PC-3 (cell line): Measurements from ENCODE around the gene COL27A1. TPM values are rescaled to one million over a fixed set of nuclear protein-coding genes. Genes with fewer than 3 reads are reported as not detected.

Experiments used
- ATAC-seq: fragments of 200-7000 bp; cut with Tn5 transposase; 2 replicates; pipeline ENCODE4 v1.9.1; 2020; ENCODE audit warnings: mild to moderate bottlenecking, moderate library complexity
- BruUV-seq: library from RNA; stranded (reverse); fragments of 400-500 nt; replicated peaks from 2 replicates; lab custom pipeline; 2021; lab: Mats Ljungman, UMichigan
- CTCF ChIA-PET: fragments of 300-600 bp; sonication (Branson Sonifier 250); formaldehyde crosslinking; loops from one replicate; lab custom pipeline; 2022; ENCODE audit warnings: antibody characterized with exemption; lab: Charles Lee
- POLR2A ChIA-PET: fragments of 300-600 bp; sonication (Branson Sonifier 250); formaldehyde crosslinking; loops from one replicate; lab custom pipeline; 2022; ENCODE audit warnings: antibody characterized with exemption; ENCODE audit not compliant: unreplicated experiment; lab: Charles Lee
- DNase-seq: peaks from one replicate; pipeline ENCODE4 v3.0.0-alpha.2; 2015
- H2AFZ ChIP-seq: fragments of 300-600 bp; sonication (generic); 2 replicates; pipeline ENCODE4 v1.6.0; 2016; ENCODE audit warnings: antibody characterized with exemption, low read length
- H3F3A ChIP-seq: fragments of 300-600 bp; sonication (generic); one replicate; pipeline ENCODE4 v1.6.0; 2017; ENCODE audit warnings: antibody characterized with exemption, low read length, control low read depth, mild to moderate bottlenecking; ENCODE audit not compliant: unreplicated experiment
- H3K27ac ChIP-seq: fragments of 300-600 bp; sonication (generic); 2 replicates; pipeline ENCODE4 v1.5.1; 2016; ENCODE audit warnings: mild to moderate bottlenecking, low read length
- H3K27me3 ChIP-seq: fragments of 300-600 bp; sonication (generic); 2 replicates; pipeline ENCODE4 v1.6.1; 2016; ENCODE audit warnings: low read length, mixed read lengths
- H3K36me3 ChIP-seq: fragments of 300-600 bp; sonication (generic); 2 replicates; pipeline ENCODE4 v1.6.1; 2016; ENCODE audit warnings: low read depth, mixed run types, low read length, mixed read lengths
- H3K4me1 ChIP-seq: fragments of 300-600 bp; sonication (generic); 2 replicates; pipeline ENCODE4 v1.5.1; 2016; ENCODE audit warnings: low read length; ENCODE audit not compliant: insufficient read depth
- H3K4me2 ChIP-seq: fragments of 300-600 bp; sonication (generic); 2 replicates; pipeline ENCODE4 v1.6.0; 2016; ENCODE audit warnings: low read length
- H3K4me3 ChIP-seq: fragments of 300-600 bp; sonication (generic); 2 replicates; pipeline ENCODE4 v1.5.1; 2016; ENCODE audit warnings: mild to moderate bottlenecking, low read length, mixed read lengths
- H3K79me2 ChIP-seq: fragments of 300-600 bp; sonication (generic); 2 replicates; pipeline ENCODE4 v1.6.1; 2017; ENCODE audit warnings: low read length, mixed read lengths
- H3K9ac ChIP-seq: fragments of 300-600 bp; sonication (generic); 2 replicates; pipeline ENCODE4 v1.6.0; 2016; ENCODE audit warnings: mild to moderate bottlenecking, low read length
- H3K9me2 ChIP-seq: fragments of 300-600 bp; sonication (generic); replicated peaks from 2 replicates; pipeline ENCODE4 v1.6.1; 2016; ENCODE audit warnings: mixed run types, low read length, mixed read lengths
- H3K9me3 ChIP-seq: fragments of 300-600 bp; sonication (generic); 2 replicates; pipeline ENCODE4 v1.6.1; 2016; ENCODE audit warnings: low read length, mixed read lengths
- H4K20me1 ChIP-seq: fragments of 300-600 bp; sonication (generic); 2 replicates; pipeline ENCODE4 v1.6.1; 2016; ENCODE audit warnings: low read length, mixed read lengths
- EZH2 ChIP-seq: fragments of 300-600 bp; sonication (generic); IDR thresholded peaks from one replicate; pipeline ENCODE4 v1.6.1; 2017; ENCODE audit warnings: antibody characterized with exemption, mild to moderate bottlenecking, low read length; ENCODE audit not compliant: unreplicated experiment
- EZH2phosphoT487 ChIP-seq: fragments of 300-600 bp; sonication (generic); IDR thresholded peaks from 2 replicates; pipeline ENCODE4 v1.6.1; 2018; ENCODE audit warnings: mild to moderate bottlenecking, antibody characterized with exemption, low read length, borderline replicate concordance
- intact Hi-C: fragments of 100-400 bp; cut with micrococcal nuclease; formaldehyde crosslinking; loops from 2 replicates; pipeline ENCODE4 v1.9.0; 2023
- total RNA-seq: library from RNA; depleted of rRNA; stranded (reverse); fragments of >200 nt; gene quantifications from 2 replicates; pipeline ENCODE4 v1.2.3, GENCODE V29; 2014
- TF ChIP-seq, protein P1 (sequence below): fragments of 300-600 bp; sonication (generic); conservative IDR thresholded peaks from 2 replicates; pipeline ENCODE4 v1.5.1; 2017; ENCODE audit warnings: antibody characterized with exemption, low read depth, mild to moderate bottlenecking, low read length

The COL27A1 gene
- total RNA-seq, 1 experiment from 2014 or later = 4.3 TPM

DNA sequence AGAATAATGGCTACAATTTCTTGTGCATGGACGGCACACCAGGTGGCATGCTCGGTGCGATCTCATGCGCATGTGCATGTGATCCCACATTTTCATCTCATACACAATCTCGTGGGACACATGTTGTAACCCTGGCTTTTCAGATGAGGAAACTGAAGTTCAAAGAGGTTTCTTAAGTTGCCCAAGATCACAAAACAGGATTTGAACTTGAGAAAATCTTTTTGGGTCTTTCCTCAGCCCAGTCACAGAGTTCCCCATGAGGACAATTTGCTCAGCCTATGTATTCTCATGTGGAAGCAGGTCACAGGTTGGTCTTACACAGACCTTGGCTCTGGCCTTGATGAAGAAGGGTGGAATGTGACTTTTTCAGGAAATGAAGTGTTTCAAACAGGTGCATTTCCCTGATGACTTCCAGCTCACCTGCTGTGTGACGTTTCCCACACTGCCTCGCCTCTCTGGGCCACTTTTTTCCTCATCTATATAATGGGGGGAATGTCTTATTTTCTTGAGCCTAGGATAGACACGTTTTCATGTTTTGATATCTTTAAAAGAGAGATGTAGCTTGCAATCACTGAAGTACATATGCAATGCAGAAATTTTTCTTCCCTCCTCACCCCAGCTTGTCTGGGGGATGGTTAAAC lies 160.5 kb downstream of the COL27A1 start:
- no peak overlapping the region for H2AFZ ChIP-seq
- no peaks in the 10 kb centered on the region for H4K20me1 ChIP-seq
- H3K9me3 ChIP-seq = no peaks in the 10 kb centered on the region
- no peaks in the 10 kb centered on the region for H3K79me2 ChIP-seq
- H3K27me3 ChIP-seq = no peaks in the 10 kb centered on the region
- no peak overlapping the region for H3K4me3 ChIP-seq
- intact Hi-C loops = no loop called here
- H3K4me1 ChIP-seq = no peaks in the 10 kb centered on the region
- H3F3A ChIP-seq = no peaks in the 10 kb centered on the region
- no peak overlapping the region for H3K9ac ChIP-seq
- CTCF ChIA-PET = no interaction called here
- H3K36me3 ChIP-seq = no peaks in the 10 kb centered on the region
- DNase-seq (no peak), ATAC-seq (no peak)
- H3K27ac ChIP-seq = no peak overlapping the region
- no peaks in the 10 kb centered on the region for H3K9me2 ChIP-seq
- no peak overlapping the region for H3K4me2 ChIP-seq
- no TSS peak for BruUV-seq
- POLR2A ChIA-PET = no interaction called here
- TF ChIP-seq, protein P1, sequence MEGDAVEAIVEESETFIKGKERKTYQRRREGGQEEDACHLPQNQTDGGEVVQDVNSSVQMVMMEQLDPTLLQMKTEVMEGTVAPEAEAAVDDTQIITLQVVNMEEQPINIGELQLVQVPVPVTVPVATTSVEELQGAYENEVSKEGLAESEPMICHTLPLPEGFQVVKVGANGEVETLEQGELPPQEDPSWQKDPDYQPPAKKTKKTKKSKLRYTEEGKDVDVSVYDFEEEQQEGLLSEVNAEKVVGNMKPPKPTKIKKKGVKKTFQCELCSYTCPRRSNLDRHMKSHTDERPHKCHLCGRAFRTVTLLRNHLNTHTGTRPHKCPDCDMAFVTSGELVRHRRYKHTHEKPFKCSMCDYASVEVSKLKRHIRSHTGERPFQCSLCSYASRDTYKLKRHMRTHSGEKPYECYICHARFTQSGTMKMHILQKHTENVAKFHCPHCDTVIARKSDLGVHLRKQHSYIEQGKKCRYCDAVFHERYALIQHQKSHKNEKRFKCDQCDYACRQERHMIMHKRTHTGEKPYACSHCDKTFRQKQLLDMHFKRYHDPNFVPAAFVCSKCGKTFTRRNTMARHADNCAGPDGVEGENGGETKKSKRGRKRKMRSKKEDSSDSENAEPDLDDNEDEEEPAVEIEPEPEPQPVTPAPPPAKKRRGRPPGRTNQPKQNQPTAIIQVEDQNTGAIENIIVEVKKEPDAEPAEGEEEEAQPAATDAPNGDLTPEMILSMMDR = no peak
- TF ChIP-seq EZH2phosphoT487 (no peak), EZH2 (no peak)

DNA sequence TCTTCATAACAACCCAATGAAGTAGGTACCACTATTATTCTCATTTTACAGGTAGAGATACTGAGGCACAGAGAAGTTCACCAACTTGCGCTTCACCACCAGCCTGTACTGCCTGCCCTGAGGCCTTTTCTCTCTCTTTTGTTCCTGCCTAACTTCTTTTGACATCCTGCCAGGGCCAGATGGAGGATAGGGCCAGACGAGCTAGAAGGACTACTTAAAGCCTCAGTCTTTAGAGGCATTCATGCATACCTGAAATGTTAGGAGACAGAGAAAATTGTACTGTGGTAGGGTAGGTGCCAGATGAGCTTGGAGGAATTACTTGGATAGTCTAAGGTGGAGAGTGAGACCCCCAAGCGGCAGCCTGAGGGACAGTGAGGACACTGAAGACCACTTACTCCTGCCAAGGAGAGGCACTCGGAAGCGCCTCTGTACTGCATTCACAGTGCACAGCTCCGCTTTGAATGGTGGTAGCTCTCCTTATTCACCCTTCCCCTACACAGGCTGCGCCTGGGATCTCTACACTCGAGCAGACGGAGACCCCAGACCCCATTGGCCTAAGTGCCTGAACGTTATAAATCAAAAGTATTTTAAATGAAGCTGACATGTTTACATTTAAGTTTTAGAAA lies 161.4 kb downstream of the COL27A1 start:
- Histone ChIP-seq H3K9me2 (no peaks in the 10 kb centered on the region), H2AFZ (no peak overlapping the region), H3F3A (no peaks in the 10 kb centered on the region), H3K4me1 (no peaks in the 10 kb centered on the region), H3K36me3 (no peaks in the 10 kb centered on the region), H3K9ac (no peak overlapping the region), H3K79me2 (no peaks in the 10 kb centered on the region), H3K27ac (no peak overlapping the region), H3K9me3 (no peaks in the 10 kb centered on the region), H3K4me3 (no peak overlapping the region), H3K27me3 (no peaks in the 10 kb centered on the region), H3K4me2 (no peak overlapping the region), H4K20me1 (no peaks in the 10 kb centered on the region)
- POLR2A ChIA-PET = no interaction called here
- BruUV-seq = no TSS peak
- CTCF ChIA-PET = no interaction called here
- no peak for TF ChIP-seq EZH2phosphoT487
- TF ChIP-seq, protein P1 = no peak
- TF ChIP-seq EZH2 = no peak
- ATAC-seq = no peak
- no peak for DNase-seq
- intact Hi-C loops = no loop called here
